ENCODE data around the gene WDHD1.
A peak's percentile ranks its signal among the peaks of the same experiment; 100 is the strongest.
"Not testable (repeated sequence)": the region's sequence is repeated elsewhere in the genome, so short reads cannot be mapped to it uniquely, and the experiment has no call there.

Gene WDHD1

DNA sequence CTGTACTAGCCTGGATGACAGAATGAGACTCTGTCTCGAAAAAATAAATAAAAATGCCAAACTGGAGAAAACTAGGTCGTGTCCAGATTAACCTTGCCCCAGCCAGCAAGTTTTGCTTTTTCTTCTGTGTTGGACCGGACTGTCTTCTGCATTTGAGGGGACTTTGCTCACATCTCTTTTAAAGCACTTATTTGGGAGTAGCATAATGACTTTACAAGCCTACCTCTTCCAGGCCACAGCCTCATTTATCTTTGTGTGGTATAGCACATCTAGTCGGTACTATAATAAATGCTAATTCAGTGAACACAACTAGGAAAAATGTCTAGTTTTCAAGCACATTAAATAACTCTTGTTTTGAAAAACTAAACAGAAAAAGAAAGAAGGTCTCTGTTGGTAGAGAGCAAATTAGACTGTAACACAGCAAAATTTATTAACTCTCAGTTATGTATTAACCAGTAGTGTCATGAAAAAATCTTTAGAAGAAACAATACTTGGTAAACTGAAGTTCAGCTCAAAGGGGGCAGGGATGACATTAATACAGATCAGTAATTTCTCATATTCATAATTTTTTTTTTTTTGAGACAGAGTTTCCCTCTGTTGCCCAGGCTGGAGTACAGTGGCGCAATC is 52.0 kb downstream of the WDHD1 start:
- no peak overlapping the region for H3K27ac ChIP-seq
- DNase-seq (ENCODE audit: low read depth, low spot score), result no peak

DNA sequence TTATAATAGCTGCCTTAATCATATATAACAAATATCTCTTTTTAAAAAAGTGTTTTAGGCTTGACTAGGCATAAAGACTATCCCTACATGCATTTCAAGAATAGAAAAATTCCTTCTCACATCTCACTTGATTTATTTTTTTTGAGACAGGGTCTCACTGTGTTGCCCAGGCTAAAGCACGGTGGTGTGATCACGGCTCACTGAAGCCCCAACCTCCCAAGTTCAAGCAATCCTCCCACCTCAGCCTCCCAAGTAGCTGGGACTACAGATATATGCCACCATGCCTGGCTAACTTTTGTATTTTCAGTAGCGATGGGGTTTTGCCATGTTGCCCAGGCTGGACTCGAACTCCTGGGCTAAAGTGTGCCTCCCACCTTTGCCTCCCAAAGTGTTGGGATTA is 59.4 kb downstream of the WDHD1 start:
- no peak overlapping the region for H3K27ac ChIP-seq
- DNase-seq (ENCODE audit: low read depth, low spot score), result no peak

DNA sequence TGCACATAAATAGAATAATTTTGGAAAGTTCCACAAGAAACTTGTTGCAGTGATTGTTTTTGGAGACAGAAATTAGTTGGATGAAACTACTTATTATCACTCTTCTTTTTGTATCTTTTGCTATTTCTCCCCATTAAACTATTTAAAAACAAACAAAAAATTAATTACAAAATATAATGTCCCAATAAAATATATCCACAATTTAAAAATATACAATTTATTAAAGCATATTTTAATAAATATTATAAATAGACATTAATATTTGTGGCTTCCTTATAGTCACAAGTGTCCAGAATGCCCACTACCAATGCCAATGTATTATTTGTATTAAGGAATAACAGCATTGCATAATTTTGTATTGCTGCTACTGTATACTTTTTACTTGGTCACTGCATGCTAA is 71.8 kb downstream of the WDHD1 start:
- H3K27ac ChIP-seq, result no peak overlapping the region
- DNase-seq (ENCODE audit: low read depth, low spot score), result no peak

DNA sequence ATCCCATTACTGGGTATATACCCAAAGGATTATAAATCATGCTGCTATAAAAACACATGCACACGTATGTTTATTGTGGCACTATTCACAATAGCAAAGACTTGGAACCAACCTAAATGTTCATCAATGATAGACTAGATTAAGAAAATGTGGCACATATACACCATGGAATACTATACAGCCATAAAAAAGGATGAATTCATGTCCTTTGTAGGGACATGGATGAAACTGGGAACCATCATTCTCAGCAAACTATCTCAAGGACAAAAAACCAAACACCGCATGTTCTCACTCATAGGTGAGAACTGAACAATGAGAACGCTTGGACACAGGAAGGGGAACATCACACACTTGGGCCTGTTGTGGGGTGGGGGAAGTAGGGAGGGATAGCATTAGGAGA is 73.3 kb downstream of the WDHD1 start:
- not testable (repeated sequence) for H3K27ac ChIP-seq; DNase-seq (ENCODE audit: low read depth, low spot score)

DNA sequence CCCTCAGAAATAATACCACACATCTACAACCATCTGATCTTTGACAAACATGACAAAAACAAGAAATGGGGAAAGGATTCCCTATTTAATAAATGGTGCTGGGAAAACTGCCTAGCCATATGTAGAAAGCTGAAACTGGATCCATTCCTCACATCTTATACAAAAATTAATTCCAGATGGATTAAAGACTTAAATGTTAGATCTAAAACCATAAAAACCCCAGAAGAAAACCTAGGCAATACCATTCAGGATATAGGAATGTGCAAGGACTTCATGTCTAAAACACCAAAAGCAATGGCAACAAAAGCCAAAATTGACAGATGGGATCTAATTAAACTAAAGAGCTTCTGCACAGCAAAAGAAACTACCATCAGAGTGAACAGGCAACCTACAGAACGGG is 74.1 kb downstream of the WDHD1 start:
- not testable (repeated sequence) for H3K27ac ChIP-seq; DNase-seq (ENCODE audit: low read depth, low spot score)

DNA sequence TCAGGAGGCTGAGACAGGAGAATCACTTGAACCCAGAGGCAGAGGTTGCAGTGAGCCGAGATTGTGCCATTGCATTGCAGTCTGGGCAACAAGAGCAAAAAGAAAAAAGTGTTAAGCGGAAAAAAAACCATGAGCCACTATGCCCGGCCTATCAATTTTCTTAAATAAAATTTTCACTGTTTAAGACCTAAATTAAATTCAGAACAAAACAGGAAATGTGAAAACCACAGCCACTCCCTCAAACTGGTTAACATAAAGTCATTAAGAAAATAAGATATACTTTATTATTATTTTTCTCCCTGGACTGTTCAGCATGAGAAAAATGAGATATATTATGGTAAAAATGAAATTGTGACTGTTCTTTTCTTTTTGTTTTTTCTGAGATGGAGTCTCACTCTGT is 79.7 kb downstream of the WDHD1 start:
- no peak for DNase-seq (ENCODE audit: low read depth, low spot score)
- H3K27ac ChIP-seq, result no peak overlapping the region

DNA sequence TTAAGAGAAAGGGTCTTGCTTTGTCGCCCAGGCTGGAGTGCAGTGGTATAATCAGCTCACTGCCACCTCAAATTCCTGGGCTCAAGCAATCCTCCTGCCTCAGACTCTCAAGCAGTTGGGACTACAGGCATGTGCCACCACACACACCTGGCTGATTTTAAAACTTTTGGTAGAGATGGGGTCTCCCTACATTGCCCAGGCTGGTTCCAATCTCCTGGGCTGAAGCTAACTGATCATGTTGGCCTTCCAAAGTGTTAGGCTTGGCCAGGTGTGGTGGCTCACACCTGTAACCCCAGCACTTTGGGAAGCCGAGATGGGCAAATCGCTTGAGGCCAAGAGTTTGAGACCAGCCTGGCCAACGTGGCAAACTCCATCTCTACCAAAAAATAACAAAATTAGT is 80.4 kb downstream of the WDHD1 start:
- DNase-seq (ENCODE audit: low read depth, low spot score), result no peak
- no peak overlapping the region for H3K27ac ChIP-seq

DNA sequence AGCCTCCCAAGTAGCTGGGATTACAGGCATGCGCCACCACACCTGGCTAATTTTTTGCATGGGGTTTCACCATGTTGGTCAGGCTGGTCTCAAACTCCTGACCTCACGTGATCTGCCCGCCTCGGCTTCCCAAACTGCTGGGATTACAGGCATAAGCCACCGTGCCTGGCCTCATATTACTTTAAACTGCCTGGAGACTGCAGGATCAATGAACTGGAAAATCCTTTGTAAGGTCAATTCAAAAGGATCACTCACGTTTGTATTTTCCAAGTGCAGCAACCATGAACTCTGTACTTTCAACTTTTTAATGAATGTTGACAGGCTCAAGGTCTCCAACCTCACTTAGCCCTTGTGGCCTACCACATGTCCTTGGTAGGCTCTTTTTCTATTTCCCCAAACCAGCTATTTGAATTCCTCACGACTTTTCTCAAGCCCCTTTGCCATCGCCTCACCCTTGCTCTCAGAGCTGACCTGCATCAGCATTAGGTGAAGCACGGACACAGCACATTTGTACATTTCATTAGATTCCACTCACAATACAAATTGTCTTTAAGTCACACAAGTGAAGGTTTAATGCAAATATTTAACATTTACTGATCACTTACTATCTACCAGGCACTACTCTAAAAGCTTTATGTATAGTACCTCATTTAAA is 82.0 kb downstream of the WDHD1 start:
- no peak for DNase-seq (ENCODE audit: low read depth, low spot score)
- H3K27ac ChIP-seq, result no peak overlapping the region

DNA sequence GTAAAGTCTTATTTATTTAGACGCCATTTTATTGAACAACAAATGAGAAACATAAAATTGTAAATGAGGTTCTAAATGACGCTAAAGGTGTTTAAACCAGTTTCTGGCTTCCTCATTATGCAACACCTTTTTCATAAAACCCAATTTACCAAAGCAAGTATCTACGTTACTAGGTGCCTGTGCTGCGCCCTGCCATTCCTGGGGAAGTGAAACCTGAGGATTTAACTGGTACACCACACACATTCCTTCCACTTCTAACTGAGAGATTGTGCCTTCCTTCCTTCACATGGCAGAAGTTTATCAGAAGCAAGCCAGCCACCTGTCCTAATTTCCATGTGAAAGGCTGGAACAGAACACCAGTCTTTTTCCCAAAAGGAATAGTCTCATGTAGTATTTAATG is 84.0 kb downstream of the WDHD1 start:
- DNase-seq (ENCODE audit: low read depth, low spot score), result no peak
- H3K27ac ChIP-seq, result no peak overlapping the region

DNA sequence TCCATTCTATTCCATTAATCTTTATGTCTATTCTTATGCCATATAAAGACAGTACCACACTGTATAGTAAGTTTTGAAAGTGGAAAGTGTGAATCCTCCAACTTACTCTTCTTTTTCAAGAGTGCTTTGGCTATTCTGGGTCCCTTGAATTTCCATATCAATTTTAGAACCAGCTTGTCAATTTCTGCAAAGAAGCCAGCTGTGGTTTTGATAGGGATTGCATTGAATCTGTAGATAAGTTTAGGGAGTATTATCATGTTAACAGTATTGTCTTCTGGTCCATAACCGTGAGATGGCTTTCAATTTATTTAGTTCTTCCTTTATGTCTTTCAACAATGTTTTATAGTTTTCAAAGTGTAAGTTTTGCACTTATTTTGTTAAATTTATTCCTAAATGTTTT is 90.1 kb downstream of the WDHD1 start:
- H3K27ac ChIP-seq, result no peak overlapping the region
- no peak for DNase-seq (ENCODE audit: low read depth, low spot score)

DNA sequence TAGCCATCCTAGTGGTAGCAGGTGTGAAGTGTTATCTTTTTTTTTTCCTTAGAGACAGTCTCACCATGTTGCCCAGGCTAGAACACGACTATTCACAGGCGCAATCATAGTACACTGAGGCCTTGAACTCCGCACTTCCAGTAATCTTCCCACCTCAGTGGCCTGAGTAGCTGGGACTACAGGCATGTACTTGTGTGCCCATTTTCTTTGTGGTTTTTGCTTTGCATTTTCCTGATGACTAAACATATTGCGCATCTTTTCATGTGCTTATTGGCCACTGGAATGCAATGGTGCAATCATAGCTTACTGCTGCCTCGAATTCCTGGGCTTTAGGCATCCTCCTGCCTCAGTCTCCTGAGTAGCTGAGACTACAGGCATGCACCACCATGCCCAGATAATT is 90.9 kb downstream of the WDHD1 start:
- DNase-seq (ENCODE audit: low read depth, low spot score), result peak; percentile 26
- no peak overlapping the region for H3K27ac ChIP-seq

DNA sequence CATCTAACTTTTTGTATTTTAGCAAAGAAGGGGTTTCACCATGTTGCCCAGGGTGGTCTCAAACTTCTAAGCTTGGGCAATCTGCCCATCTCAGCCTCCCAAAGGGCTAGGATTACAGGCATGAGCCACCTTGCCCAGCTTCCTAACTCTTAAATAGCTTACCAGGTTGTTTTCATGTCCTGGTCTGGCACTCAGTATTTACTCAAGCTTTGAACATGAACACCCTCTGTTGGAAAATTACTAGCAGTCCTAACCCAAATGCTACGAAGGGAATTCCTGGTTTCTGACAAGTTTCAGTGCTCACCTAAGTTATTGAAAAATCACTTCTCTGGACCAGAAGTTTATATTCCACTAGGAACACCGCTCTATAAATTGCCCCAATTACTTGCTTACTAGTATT is 91.8 kb downstream of the WDHD1 start:
- no peak for DNase-seq (ENCODE audit: low read depth, low spot score)
- H3K27ac ChIP-seq, result no peak overlapping the region

DNA sequence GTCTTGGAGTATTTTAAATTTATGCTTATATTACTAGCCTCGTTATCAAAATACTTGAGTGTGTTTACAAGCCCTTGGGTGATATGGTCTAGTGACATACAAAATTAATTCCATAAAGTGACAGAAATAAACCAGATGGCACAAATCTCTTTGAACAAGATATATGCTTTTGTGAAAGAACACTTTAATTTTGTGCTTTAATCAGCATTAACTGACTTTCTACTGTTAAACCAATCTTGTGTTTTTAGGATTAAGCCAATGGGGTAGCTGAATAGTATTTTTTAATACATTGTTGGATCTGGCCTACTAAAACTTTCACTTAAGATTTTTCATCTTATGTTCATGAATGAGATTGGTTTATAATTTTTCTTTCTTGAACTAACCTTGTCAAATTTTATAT is 93.9 kb downstream of the WDHD1 start:
- no peak for DNase-seq (ENCODE audit: low read depth, low spot score)
- H3K27ac ChIP-seq, result no peak overlapping the region

DNA sequence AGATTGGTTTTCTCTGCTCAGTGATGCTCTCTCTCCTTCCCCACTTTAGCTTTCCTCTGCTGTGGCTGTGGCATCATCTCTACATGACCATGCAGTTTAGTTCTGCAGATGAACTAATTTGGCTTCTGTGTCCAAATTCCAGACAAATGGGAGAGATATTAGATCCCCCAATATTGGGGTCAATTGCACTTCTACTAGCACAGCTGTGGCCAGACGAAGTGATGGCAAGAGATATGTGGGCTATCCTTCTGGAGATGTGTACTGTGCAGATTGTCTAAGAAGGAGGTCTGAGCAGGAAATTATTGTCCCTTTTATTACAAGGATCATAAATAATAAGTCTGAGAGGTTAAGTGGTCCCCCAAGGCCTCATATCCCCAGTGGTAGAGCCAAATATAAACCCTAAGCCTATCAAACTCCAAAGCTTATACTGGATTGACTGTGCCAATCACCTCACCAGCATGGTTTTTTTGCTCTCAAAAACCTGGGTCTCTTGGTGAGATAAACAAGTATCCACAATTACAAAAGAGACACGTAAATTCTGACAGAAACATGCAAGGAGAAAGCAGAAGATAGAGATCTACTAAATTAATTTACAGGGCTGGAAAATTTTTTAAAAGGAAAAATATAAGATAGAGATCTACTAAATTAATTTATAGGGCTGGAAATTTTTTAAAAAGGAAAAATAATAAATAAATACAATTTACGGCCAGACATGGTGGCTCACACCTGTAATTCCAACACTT is 95.1 kb downstream of the WDHD1 start:
- no peak for DNase-seq (ENCODE audit: low read depth, low spot score)

DNA sequence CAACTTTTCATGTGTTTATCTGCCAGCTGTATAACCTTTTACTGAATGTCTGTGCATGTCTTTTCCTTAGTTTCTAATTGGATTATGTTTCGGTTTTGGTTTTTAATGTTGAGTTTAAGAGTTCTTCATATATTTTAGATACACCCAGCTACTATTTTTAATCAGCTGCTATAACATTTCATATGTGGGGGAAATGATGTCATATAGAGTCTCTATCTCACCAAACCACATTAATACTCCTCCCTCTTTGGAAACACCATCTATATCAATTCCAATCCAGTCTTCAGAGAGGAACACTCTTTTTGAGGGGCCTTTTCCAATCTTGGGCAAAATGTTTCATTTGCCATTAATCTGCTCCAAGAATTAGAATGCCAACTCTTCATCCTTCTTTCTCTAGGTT is 95.8 kb downstream of the WDHD1 start:
- no peak for DNase-seq (ENCODE audit: low read depth, low spot score)
- no peak overlapping the region for H3K27ac ChIP-seq

More for the DNA sequence above, 95.1 kb downstream of the WDHD1 start:
- H3K27ac ChIP-seq, result no peak overlapping the region

DNA sequence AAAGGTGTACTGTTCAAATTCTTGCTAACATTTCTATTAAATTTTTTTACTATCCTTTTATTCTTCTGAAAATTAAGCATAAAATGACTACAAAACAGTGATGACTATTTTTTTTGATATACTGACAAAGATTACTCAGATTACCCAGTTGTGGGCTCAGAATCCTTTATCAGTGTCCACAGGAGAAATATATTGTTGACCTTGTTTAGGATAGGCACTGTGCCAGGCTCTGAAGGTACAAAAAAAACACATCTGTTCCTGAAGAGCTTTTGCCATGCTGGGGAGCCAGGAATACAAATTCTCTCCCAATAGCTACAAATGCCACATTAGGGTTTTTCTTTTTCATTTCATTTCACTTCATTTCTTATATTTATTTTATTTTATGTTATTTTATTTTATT is 97.3 kb downstream of the WDHD1 start:
- H3K27ac ChIP-seq, result no peak overlapping the region
- no peak for DNase-seq (ENCODE audit: low read depth, low spot score)

DNA sequence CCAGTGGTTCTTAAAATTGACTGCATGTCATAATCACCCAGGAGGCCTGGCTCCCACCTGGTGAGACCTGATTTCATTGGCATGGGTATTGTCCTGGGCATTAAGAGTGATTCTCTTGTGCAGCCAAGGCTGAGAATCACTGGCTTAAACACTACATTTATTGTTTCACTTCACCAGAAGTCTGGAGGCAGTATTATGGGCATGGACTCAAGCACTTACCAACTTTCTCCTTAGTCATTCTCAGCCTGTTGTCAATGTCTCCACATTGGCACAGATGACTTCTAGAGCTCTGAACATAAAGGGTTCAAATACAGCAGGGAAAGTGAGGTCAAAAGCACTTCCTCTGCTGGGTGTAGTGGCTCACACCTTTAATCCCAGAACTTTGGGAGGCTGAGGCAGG is 98.7 kb downstream of the WDHD1 start:
- DNase-seq (ENCODE audit: low read depth, low spot score), result no peak
- no peak overlapping the region for H3K27ac ChIP-seq

DNA sequence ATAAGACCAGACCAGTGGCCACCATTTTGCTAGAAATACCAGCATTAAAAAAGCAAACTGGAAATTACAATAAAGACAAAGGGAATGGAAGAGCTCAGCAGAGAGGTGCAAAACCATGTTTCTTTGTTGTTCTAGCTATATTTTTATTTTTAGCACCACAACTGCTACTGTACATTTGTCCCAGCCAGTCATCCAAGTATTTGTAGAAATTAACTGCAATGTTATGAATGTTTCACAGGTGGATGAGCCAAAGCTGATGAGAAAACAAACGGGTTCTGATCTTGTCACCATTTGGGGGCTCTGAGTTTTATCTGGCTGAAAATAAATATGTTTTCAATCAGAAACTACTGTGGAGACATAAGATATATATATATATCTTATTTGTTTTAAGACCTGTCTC is 99.3 kb downstream of the WDHD1 start:
- DNase-seq (ENCODE audit: low read depth, low spot score), result no peak
- H3K27ac ChIP-seq, result no peak overlapping the region

DNA sequence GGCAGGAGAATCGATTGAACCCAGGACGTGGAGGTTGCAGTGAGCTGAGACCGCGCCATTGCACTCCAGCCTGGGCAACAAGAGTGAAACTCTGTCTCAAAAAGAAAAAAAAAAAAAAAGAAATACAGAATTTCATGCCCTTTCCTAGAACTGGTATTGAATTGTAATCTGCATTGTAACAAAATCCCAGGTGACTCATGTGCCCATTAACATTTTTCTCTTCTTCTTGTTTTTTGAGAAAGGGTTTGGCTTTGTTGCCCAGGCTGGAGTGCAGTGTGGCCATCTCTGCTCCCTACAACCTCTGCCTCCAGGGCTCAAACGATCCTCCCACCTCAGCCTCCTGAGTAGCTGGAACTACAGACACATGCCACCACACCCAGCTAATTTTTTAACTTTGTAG is 100.3 kb downstream of the WDHD1 start:
- not testable (repeated sequence) for DNase-seq (ENCODE audit: low read depth, low spot score); H3K27ac ChIP-seq

DNA sequence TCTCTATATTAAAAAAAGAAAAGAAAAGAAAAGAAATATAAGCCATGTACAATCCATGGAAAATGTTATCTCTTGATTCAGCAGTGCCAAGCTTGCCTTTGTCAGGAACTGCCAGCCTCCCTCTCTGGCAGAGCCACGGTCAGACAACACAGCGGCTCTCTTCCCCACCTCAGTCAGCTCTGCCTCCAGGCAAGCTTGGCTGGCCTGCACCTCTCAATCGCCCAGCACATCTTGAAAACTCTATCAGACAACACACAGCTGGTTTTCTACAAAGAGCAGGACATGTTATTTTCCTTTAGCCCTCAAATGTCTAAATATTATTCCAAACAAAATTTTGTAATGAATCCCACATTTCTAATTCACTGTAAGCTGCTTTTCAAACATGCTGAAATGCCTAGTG is 104.3 kb downstream of the WDHD1 start:
- H3K27ac ChIP-seq, result no peak overlapping the region
- no peak for DNase-seq (ENCODE audit: low read depth, low spot score)

DNA sequence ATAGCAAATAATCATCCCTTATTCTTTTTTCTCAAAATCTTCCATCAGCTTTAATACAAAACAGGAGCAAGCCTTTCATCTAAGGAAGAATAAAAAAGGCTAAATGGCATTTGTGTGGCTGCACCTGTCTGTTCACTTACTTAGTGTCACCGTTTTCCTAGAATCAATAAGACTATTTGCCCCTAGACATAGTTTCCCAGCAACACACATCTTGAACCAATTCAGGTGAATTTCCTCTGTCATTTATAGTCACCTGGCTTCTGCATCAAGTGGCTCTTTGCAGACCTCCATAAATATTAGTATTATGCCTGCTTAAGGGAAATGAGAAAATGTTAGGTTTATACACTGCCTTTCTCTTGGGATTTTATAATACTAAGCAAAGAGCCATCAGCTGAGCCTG is 106.8 kb downstream of the WDHD1 start:
- DNase-seq (ENCODE audit: low read depth, low spot score), result no peak

DNA sequence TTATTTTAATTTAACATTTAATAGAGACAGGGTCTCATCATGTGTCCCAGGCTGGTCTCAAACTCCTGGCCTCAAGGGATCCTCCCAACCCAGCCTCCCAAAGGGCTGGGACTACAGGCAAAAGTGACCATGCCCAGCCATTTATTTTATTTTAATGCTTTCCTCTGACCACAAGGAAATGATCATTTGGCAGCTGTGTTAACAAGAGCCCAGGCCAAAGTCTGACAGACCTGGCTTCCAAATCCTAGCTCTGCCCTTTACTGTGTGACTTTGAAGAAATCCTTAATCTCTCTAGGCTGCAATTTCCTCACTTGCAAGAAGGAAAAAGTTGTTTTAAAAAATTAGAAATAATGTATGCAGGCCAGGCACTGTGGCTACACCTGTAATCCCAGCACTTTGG is 107.6 kb downstream of the WDHD1 start:
- H3K27ac ChIP-seq, result no peak overlapping the region
- no peak for DNase-seq (ENCODE audit: low read depth, low spot score)

More for the DNA sequence above, 106.8 kb downstream of the WDHD1 start:
- H3K27ac ChIP-seq, result no peak overlapping the region

Measured in epithelial cell of prostate (primary cell).